Fibroblast of skin of right biceps (primary cell): ENCODE data around the gene MSL3B.
"Not testable (repeated sequence)": the region's sequence is repeated elsewhere in the genome, so short reads cannot be mapped to it uniquely, and the experiment has no call there.

ENCODE experiments used
- DNase-seq: peaks from one replicate; pipeline ENCODE4 v3.0.0-alpha.2; 2013

MSL3B gene

GRCh38 chr2:233867993-233868532 is at the start of gene MSL3B:
MSL3B (minus strand) TSS chr2:233868386.
- peak; percentile 68 for DNase-seq

DNA sequence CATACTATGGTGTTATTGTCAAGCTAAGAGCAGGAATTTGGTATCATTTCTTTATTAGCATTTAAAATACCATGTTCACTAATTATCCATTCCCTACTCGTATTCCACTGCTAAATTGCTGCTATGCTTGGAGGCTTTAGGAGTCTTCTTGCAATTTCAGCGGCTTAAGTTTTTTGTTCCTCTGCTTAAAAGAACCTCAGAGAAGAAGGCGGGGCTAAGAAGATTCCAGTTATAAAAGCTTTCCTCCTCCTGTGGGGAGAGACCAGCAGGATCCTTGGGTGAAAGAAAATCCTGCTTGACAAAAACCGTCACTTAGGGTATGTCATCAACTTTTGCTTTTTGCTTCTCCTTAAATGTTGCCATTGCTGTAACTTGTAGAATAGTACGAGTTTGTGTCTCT is 48.9 kb upstream of the MSL3B start, which contains the start of gene TRPM8:
Gene TRPM8 (plus strand): TSS at position 258 of the 400 bp plus-strand sequence. CDS start 9,165 bp downstream, outside the sequence.
- DNase-seq: no peak

- DNase-seq: no peak
These were observed 46.9 kb upstream of the MSL3B start for GRCh38 chr2:233915128-233915527.

- DNase-seq: peak; percentile 43
These were observed 44.7 kb upstream of the MSL3B start for GRCh38 chr2:233912691-233913423.

- DNase-seq: no peak
These were observed 39.4 kb upstream of the MSL3B start for GRCh38 chr2:233907627-233908026.

GRCh38 chr2:233905945-233906344 is 37.8 kb upstream of the MSL3B start:
- DNase-seq: no peak

DNA sequence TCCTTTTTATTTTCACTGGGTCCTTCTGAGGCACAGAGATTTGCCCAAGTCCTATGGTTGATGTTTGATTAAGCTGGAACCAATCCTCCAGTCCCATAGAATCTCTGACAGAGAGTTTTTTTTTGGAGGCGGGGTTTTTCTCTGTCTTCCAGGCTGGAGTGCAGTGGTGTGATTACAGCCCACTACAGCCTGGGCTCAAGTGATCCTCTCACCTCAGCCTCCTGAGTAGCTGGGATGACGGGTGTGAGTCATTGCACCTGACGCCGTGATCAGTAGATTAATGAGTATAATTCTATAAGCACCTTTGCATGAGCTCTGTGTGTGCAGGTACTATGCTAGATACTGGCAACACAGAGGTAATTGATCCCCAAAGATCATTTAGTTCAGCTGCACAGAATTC is 33.7 kb upstream of the MSL3B start:
- no peak for DNase-seq

- no peak for DNase-seq
These were observed 33.2 kb upstream of the MSL3B start for GRCh38 chr2:233901367-233901766.

DNA sequence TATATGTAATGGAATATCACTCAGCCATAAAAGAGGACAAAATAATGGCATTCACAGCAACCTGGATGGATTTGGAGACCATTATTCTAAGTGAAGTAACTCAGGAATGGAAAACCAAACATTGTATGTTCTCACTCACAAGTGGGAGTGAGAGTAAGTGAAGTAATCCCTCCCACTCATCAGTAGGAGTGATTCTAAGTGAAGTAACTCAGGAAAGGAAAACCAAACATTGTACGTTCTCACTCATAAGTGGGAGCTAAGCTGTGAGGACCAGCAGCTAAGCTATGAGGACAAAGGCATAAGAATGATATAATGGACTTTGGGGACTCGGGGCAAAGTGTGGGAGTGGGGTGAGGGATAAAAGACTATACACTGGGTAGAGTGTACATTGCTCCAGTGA is 28.1 kb upstream of the MSL3B start:
- DNase-seq: not testable (repeated sequence)

- DNase-seq: no peak
These were observed 24.6 kb upstream of the MSL3B start for GRCh38 chr2:233892793-233893192.

GRCh38 chr2:233882353-233882752 is 14.2 kb upstream of the MSL3B start:
- no peak for DNase-seq

DNA sequence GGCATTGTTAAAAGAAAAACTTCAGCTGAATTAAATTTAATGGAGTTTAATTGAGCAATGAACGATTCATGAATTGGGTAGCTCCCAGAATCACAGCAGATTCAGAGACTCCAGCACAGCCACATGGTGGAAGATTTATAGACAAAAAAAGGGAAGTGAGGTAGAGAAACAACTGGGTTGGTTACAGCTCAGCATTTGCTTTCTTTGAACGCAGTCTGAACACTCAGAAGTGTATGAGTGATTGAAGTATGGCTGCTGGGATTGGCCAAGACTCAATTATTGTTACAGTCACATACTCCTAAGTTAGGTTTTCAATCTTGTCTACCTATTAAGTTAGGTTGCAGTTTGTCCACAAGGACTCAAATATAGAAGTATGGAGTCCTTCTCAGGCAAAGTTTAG is 3.9 kb upstream of the MSL3B start:
- DNase-seq: not testable (repeated sequence)

GRCh38 chr2:233871432-233871831 is 3.2 kb upstream of the MSL3B start:
- DNase-seq: no peak

GRCh38 chr2:233866479-233866878 is 1.7 kb downstream of the MSL3B start:
- DNase-seq: no peak

DNA sequence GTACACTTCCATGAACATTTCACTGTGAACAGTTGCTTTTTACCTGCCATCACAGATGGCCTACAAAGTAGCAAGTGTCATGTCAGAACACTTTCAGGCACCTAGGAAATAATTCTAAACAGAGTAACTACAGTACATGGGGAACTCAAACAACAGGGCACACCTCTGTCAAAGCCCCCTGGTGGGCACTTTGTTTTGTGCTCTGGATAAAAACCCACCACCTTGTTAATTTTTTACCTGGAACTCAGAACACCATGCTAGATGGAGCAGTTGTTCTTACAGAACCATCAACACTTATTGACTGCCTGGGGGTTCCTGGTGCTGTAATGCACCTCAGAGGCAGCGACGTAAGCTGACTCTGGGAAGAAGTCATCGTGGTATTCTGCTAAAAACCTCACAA is 2.3 kb downstream of the MSL3B start:
- DNase-seq: no peak

DNA sequence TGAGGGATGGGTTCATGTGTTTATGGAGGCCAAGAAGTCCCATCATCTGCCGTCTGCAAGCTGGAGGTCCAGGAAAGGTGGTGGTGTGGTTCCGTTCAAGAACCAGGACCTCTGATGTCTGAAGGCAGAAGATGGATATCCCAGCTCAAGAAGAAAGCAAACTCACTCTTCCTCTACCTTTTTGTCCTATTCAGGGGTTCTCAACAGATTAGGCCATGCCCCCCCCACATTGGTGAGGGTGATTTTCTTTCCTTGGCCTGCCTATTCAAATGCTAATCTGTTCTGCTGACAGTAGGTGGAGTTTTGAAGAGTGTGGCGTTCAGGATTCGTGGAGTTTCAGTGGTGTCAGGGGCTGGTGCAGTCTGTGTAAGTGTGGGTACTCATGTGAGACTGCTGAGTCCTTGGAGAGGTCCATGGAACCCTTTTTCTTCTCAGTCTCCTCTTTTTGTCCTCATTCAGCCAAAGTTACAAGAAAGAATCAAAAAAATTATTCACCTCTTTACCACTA is 5.9 kb downstream of the MSL3B start:
- DNase-seq: no peak

DNA sequence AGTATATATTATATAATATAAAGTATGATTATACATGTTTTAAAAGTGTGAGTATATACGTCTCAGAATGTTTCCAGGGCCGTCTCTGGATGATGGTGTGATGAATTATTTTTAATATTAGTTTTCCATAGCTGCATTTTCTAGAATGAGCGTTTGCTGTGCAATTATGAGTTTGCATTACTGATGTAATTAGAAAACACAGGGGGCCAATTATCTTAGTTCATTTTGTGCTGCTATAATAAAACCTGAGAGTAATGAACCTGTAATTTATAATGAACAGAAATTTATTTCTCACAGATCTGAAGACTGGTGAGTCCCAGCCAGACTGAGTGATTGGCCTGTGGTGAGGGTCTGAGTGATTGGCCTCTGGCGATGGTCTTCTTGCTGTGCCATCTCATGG is 9.9 kb downstream of the MSL3B start:
- no peak for DNase-seq

DNA sequence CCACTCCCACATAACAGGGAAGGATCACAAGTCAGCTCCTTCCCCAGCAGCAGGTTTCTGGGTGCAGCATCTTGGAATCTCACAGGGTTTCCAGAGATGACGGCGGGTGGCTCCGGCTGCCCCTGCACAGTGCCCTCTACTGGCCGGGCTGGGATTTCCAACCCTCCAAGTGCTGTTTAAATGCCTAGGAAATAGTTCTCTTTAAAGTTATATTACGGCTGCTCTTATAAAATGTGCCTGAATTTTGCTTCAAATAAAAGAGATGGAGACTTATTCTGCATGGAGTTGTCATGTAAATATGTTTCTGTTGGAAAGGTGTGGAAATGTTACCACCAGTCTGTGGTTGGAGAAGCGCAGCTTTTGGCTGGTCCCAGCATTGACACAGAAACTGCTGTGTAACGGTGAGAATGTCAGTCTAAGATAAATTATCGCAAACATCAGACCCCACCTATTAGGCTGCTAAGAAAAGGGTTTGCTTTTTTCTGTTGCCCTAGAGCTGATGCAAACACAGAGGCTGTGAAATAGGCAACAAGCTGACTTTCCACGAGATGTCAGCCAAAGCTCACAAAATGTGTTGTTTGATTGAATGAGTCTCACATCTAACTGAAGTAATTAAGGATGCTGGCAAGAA is 10.6 kb downstream of the MSL3B start:
- DNase-seq: no peak

DNA sequence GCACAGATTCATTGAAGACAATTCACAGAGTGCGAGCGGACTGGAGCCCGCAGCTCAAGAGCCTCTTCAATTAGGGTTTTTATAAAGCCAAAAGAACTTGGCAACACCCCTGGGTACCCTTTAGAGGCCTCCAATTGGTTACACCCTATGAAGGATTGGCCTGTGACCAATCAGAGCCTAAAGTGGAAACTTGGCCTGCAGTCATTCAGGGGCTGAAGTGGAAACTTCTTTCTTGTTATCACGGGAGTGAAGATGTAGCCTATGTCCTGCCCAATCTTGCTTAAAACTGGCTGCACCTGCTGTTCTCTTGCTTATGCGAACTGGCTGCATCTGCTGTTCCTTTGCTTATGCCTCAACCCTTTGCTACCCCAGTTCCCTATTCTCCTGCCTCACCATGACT is 12.0 kb downstream of the MSL3B start:
- DNase-seq: no peak

DNA sequence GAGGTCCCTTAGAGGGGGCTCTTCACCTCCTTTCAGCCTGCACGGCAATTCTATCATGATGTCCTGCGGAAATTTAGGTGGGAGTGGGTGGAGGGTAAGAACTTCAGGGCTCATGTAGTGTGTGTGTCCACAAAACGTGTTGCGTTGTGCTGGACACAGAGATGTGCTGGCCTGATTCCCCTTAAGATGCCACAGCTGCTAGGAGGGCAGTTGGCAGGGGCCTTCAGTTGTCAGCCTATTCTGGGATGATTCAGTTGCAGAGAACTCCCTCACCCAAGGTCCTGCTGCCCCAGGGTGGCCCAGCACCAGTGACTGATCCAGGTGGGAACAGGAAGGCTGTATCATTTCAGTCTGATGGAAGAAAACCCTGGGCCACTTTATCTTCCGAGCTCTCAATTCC is 12.8 kb downstream of the MSL3B start:
- no peak for DNase-seq

GRCh38 chr2:233854241-233854981 is 13.8 kb downstream of the MSL3B start, which contains the start of gene HJURP:
HJURP (minus strand) TSS chr2:233854535; CDS start chr2:233854500, 35 bp downstream.
- peak; percentile 97 for DNase-seq

DNA sequence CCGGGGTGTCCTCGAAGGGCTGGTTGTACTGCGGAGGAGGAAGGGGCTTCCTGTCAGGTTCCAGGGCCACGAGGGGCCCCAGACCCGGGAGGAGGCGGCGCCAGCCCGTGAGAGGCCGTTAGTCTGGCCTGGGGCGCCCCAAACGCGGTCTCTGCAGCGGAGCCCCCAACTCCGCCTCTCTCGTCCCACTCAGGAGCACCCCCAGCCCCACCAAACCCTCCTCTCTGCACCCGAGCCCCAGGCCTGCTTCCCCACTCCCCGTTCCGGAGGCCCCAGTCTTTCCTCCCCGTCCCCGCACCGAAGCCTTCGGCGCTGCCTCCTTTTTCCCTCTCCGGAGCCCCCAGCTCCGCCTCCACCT is 14.3 kb downstream of the MSL3B start:
- no peak for DNase-seq

GRCh38 chr2:233853353-233853752 is 14.8 kb downstream of the MSL3B start:
- no peak for DNase-seq
